ENCODE results near the gene TBXA2R. TPM values are rescaled to one million over a fixed set of nuclear protein-coding genes. Genes with fewer than 3 reads are reported as not detected.

TBXA2R gene
- total RNA-seq (2022; extraction: Qiagen RNA extraction; ENCODE audit: low read depth), result 0.74 to 1.3 TPM (median 0.90 TPM) in 5 replicates

GRCh38 chr19:3606690-3607289 is at the start of gene TBXA2R:
TSS of gene TBXA2R (minus strand) at chr19:3606875. CDS start at chr19:3600634, 6,241 bp downstream.

GRCh38 chr19:3626473-3627350 is 20.0 kb upstream of the TBXA2R start, which contains the start of gene CACTIN:
TSS of gene CACTIN (minus strand) at chr19:3626790. CDS start at chr19:3626762, 28 bp downstream.

GRCh38 chr19:3585301-3586126 is 21.2 kb downstream of the TBXA2R start, which contains the start of gene GIPC3:
TSS of gene GIPC3 (plus strand) at chr19:3585478. CDS start at chr19:3585598, 120 bp downstream.

GRCh38 chr19:3572855-3573161 is 33.9 kb downstream of the TBXA2R start, which contains the start of gene HMG20B:
TSS of gene HMG20B (plus strand) at chr19:3572944. CDS start at chr19:3573310, 366 bp downstream.

GRCh38 chr19:3557461-3558248 is 49.0 kb downstream of the TBXA2R start, which contains the start of gene MFSD12:
TSS of gene MFSD12 (minus strand) at chr19:3557586. CDS start at chr19:3557403, 183 bp downstream.

Other genes starting within 250 kb of the TBXA2R start
- 28.0 to 57.6 TPM (median 48.4 TPM) in 5 replicates for gene NFIC, start 240.3 kb downstream of the TBXA2R start, total RNA-seq (2022; extraction: Qiagen RNA extraction; ENCODE audit: low read depth)
- gene SMIM24, start 126.3 kb downstream of the TBXA2R start, total RNA-seq (2022; extraction: Qiagen RNA extraction; ENCODE audit: low read depth), result 0.51 to 1.4 TPM (median 1.1 TPM) in 4 of 5 replicates, not detected in the other
- gene SMIM44, start 123.4 kb downstream of the TBXA2R start, total RNA-seq (2022; extraction: Qiagen RNA extraction; ENCODE audit: low read depth), result not detected in 5 replicates
- gene DOHH, start 106.2 kb downstream of the TBXA2R start, total RNA-seq (2022; extraction: Qiagen RNA extraction; ENCODE audit: low read depth), result 8.5 to 21.0 TPM (median 20.2 TPM) in 5 replicates
- gene FZR1, start 100.6 kb downstream of the TBXA2R start, total RNA-seq (2022; extraction: Qiagen RNA extraction; ENCODE audit: low read depth), result 18.3 to 38.1 TPM (median 33.8 TPM) in 5 replicates
- not detected in 5 replicates for gene TEKTIP1, start 67.7 kb downstream of the TBXA2R start, total RNA-seq (2022; extraction: Qiagen RNA extraction; ENCODE audit: low read depth)
- 90.3 to 170 TPM (median 159 TPM) in 5 replicates for gene MFSD12, start 49.3 kb downstream of the TBXA2R start, total RNA-seq (2022; extraction: Qiagen RNA extraction; ENCODE audit: low read depth)
- gene HMG20B, start 33.9 kb downstream of the TBXA2R start, total RNA-seq (2022; extraction: Qiagen RNA extraction; ENCODE audit: low read depth), result 38.2 to 67.9 TPM (median 66.7 TPM) in 5 replicates
- gene GIPC3, start 21.4 kb downstream of the TBXA2R start, total RNA-seq (2022; extraction: Qiagen RNA extraction; ENCODE audit: low read depth), result 0.16 to 0.27 TPM (median 0.19 TPM) in 5 replicates
- 10.0 to 23.1 TPM (median 19.1 TPM) in 5 replicates for gene CACTIN, start 19.9 kb upstream of the TBXA2R start, total RNA-seq (2022; extraction: Qiagen RNA extraction; ENCODE audit: low read depth)
- gene PIP5K1C, start 93.6 kb upstream of the TBXA2R start, total RNA-seq (2022; extraction: Qiagen RNA extraction; ENCODE audit: low read depth), result 6.0 to 16.0 TPM (median 14.2 TPM) in 5 replicates
- gene TJP3, start 101.5 kb upstream of the TBXA2R start, total RNA-seq (2022; extraction: Qiagen RNA extraction; ENCODE audit: low read depth), result 0.22 to 1.1 TPM (median 0.81 TPM) in 5 replicates
- gene APBA3, start 154.8 kb upstream of the TBXA2R start, total RNA-seq (2022; extraction: Qiagen RNA extraction; ENCODE audit: low read depth), result 5.0 to 13.9 TPM (median 12.6 TPM) in 5 replicates
- gene MRPL54, start 155.8 kb upstream of the TBXA2R start, total RNA-seq (2022; extraction: Qiagen RNA extraction; ENCODE audit: low read depth), result 52.6 to 80.6 TPM (median 66.7 TPM) in 5 replicates
- gene RAX2, start 165.4 kb upstream of the TBXA2R start, total RNA-seq (2022; extraction: Qiagen RNA extraction; ENCODE audit: low read depth), result not detected in 5 replicates
- gene MATK, start 179.5 kb upstream of the TBXA2R start, total RNA-seq (2022; extraction: Qiagen RNA extraction; ENCODE audit: low read depth), result 0.41 to 2.0 TPM (median 1.0 TPM) in 5 replicates

Data from A549 treated with ZK216348 at 1 μM for 4 hours (cell line).